C4-2B (cell line): ENCODE results near the gene ZER1.
A peak's percentile ranks its signal among the peaks of the same experiment; 100 is the strongest.

ENCODE experiments used
- ZFX ChIP-seq: fragments of 450-650 bp; IDR thresholded peaks from 2 replicates; pipeline ENCODE4 v1.6.1; 2017
- TF ChIP-seq, protein P1 (sequence below): fragments of 450-650 bp; conservative IDR thresholded peaks from 2 replicates; pipeline ENCODE4 v1.5.1; 2017; ENCODE audit warnings: mild to moderate bottlenecking

DNA sequence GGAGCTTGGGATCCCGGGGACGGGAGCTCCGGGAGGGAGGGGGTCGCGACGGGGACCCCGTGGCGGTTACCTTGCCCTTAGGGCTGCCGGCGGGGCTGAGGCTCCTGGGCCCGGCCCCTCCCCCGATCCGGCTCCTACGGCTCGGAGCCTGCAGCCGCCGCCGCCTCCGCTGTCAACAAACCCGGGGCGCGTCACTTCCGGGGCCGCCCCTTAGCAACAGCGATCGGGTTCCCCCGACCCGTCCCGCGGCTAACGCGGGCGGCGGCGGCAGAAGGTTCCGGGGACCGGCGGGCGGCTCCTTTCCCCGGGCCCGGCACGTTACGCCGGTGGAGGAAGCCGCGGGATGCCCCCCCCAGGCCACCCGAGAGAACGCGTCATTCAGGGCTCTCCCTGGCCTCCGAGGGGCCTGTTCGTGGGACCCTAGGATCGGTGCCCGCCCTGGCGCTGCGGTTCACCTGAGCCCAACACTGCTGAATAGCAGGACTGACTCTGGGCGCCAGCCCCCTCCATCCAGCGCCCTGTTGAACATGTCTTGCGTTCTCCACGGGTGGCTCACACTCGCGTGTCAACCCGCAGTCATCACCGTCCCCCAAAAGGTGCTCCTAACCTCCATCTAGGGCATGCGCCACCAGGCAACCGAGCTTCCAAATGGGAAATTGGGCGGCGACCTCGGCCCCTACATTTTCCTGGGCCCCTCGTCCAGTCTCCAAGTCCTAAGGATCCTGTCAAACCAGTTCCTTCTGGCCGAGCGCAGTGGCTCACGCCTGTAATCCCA, at the start of gene ZER1:
- TF ChIP-seq, protein P1, sequence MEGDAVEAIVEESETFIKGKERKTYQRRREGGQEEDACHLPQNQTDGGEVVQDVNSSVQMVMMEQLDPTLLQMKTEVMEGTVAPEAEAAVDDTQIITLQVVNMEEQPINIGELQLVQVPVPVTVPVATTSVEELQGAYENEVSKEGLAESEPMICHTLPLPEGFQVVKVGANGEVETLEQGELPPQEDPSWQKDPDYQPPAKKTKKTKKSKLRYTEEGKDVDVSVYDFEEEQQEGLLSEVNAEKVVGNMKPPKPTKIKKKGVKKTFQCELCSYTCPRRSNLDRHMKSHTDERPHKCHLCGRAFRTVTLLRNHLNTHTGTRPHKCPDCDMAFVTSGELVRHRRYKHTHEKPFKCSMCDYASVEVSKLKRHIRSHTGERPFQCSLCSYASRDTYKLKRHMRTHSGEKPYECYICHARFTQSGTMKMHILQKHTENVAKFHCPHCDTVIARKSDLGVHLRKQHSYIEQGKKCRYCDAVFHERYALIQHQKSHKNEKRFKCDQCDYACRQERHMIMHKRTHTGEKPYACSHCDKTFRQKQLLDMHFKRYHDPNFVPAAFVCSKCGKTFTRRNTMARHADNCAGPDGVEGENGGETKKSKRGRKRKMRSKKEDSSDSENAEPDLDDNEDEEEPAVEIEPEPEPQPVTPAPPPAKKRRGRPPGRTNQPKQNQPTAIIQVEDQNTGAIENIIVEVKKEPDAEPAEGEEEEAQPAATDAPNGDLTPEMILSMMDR: no peak
- TF ChIP-seq ZFX: 0 out of 2 replicates have a peak, but pooled peaks have one; percentile 40
